HCT116 (cell line): Measurements from ENCODE around the gene H3-3A. TPM values are rescaled to one million over a fixed set of nuclear protein-coding genes. Genes with fewer than 3 reads are reported as not detected.

Source experiments
- CBX3 ChIP-seq: IDR thresholded peaks from 2 replicates; pipeline ENCODE4 v1.6.1; 2012; ENCODE audit warnings: low read depth
- ELF1 ChIP-seq: IDR thresholded peaks from 2 replicates; pipeline ENCODE4 v1.6.1; 2012; ENCODE audit warnings: low read depth, borderline replicate concordance
- EZH2 ChIP-seq: fragments of 200-600 bp; sonication (generic); IDR thresholded peaks from 2 replicates; pipeline ENCODE4 v1.6.1; 2017; ENCODE audit warnings: antibody characterized with exemption, mixed run types
- FOSL1 ChIP-seq: IDR thresholded peaks from 2 replicates; pipeline ENCODE4 v1.6.1; 2012; ENCODE audit warnings: low read depth
- JUND ChIP-seq: IDR thresholded peaks from 2 replicates; pipeline ENCODE4 v1.6.1; 2012
- POLR2A ChIP-seq: IDR thresholded peaks from 2 replicates; pipeline ENCODE4 v1.7.0; 2011; ENCODE audit warnings: borderline replicate concordance; ENCODE audit not compliant: insufficient read depth, insufficient read length; ENCODE audit errors: extremely low read depth
- TCF7L2 ChIP-seq: IDR thresholded peaks from 2 replicates; pipeline ENCODE4 v1.7.0; 2011; ENCODE audit warnings: borderline replicate concordance, inconsistent platforms; ENCODE audit not compliant: insufficient read depth, insufficient read length; ENCODE audit errors: extremely low read depth
- total RNA-seq: library from RNA; stranded (reverse); gene quantifications from one replicate; pipeline ENCODE4 v1.2.1, GENCODE V29; 2021; ENCODE audit not compliant: unreplicated experiment
- TF ChIP-seq, protein P1 (sequence below): IDR thresholded peaks from 2 replicates; pipeline ENCODE4 v1.6.1; 2012
- TF ChIP-seq, protein P2 (sequence below), 3 experiments: fragments of 200-600 bp in 1 of 3; sonication (generic) in 1 of 3; IDR thresholded peaks in 2 of 3; conservative IDR thresholded peaks in 1 of 3; 2 replicates each; pipeline ENCODE4 v1.5.1; 2012 to 2017; ENCODE audit warnings: low read depth in 2 of 3, low read length in 2 of 3, antibody characterized with exemption in 1 of 3, borderline replicate concordance in 1 of 3, control low read depth in 1 of 3, mild to moderate bottlenecking in 1 of 3, mixed read lengths in 1 of 3, mixed run types in 1 of 3, moderate library complexity in 1 of 3; ENCODE audit not compliant: insufficient read depth in 1 of 3
- TF ChIP-seq, protein P3 (sequence below): IDR thresholded peaks from 2 replicates; pipeline ENCODE4 v1.6.1; 2011; ENCODE audit warnings: mild to moderate bottlenecking, low read length, moderate library complexity; ENCODE audit not compliant: insufficient replicate concordance; ENCODE audit errors: extremely low read depth

Gene H3-3A
- total RNA-seq, 1 experiment from 2014 or later, result 386 TPM

DNA sequence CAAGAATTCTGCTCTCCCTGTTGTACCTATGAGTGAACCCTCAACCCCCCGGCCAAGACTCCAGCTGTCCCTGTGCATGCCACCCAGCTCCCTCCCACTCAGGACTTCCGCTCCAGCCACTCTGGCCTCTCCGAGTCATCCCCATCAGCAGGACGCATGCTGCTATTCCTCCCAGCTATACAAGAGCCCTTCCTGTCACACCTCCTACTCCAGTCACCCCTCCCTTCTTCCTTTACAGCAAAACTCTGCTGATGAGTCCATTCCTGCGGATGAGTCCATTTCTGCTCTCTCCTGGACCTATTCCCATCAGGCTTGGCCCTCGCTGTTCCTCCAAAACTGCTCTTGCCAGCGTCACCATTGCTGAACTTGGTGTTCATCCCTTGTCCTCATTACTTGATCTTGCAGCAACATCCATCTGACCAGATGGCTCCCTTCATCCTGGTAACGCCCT, 42.2 kb downstream of the H3-3A start (continued):
- no peak for TF ChIP-seq JUND
- TF ChIP-seq TCF7L2, result no peak
- TF ChIP-seq, protein P1, sequence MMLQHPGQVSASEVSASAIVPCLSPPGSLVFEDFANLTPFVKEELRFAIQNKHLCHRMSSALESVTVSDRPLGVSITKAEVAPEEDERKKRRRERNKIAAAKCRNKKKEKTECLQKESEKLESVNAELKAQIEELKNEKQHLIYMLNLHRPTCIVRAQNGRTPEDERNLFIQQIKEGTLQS, result no peak
- no peak for TF ChIP-seq ELF1
- TF ChIP-seq CBX3, result no peak
- TF ChIP-seq, protein P2, sequence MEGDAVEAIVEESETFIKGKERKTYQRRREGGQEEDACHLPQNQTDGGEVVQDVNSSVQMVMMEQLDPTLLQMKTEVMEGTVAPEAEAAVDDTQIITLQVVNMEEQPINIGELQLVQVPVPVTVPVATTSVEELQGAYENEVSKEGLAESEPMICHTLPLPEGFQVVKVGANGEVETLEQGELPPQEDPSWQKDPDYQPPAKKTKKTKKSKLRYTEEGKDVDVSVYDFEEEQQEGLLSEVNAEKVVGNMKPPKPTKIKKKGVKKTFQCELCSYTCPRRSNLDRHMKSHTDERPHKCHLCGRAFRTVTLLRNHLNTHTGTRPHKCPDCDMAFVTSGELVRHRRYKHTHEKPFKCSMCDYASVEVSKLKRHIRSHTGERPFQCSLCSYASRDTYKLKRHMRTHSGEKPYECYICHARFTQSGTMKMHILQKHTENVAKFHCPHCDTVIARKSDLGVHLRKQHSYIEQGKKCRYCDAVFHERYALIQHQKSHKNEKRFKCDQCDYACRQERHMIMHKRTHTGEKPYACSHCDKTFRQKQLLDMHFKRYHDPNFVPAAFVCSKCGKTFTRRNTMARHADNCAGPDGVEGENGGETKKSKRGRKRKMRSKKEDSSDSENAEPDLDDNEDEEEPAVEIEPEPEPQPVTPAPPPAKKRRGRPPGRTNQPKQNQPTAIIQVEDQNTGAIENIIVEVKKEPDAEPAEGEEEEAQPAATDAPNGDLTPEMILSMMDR (IDR thresholded peaks at IDR 0.05 in 2 of 3, conservative IDR thresholded peaks at IDR 0.05 in 1 of 3; ENCODE audit: borderline replicate concordance in 1 of 3, insufficient read depth in 1 of 3, low read depth in 2 of 3, low read length in 2 of 3), result no peak
- TF ChIP-seq POLR2A, result no peak
- no peak for TF ChIP-seq FOSL1
- TF ChIP-seq, protein P3, sequence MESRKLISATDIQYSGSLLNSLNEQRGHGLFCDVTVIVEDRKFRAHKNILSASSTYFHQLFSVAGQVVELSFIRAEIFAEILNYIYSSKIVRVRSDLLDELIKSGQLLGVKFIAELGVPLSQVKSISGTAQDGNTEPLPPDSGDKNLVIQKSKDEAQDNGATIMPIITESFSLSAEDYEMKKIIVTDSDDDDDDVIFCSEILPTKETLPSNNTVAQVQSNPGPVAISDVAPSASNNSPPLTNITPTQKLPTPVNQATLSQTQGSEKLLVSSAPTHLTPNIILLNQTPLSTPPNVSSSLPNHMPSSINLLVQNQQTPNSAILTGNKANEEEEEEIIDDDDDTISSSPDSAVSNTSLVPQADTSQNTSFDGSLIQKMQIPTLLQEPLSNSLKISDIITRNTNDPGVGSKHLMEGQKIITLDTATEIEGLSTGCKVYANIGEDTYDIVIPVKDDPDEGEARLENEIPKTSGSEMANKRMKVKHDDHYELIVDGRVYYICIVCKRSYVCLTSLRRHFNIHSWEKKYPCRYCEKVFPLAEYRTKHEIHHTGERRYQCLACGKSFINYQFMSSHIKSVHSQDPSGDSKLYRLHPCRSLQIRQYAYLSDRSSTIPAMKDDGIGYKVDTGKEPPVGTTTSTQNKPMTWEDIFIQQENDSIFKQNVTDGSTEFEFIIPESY, result no peak
- TF ChIP-seq EZH2, result no peak
